ENCODE results near the gene FOLR1. TPM values are rescaled to one million over a fixed set of nuclear protein-coding genes. Genes with fewer than 3 reads are reported as not detected.

The FOLR1 gene
- total RNA-seq, 1 donor from 2014 or later, result 0.53 TPM

DNA sequence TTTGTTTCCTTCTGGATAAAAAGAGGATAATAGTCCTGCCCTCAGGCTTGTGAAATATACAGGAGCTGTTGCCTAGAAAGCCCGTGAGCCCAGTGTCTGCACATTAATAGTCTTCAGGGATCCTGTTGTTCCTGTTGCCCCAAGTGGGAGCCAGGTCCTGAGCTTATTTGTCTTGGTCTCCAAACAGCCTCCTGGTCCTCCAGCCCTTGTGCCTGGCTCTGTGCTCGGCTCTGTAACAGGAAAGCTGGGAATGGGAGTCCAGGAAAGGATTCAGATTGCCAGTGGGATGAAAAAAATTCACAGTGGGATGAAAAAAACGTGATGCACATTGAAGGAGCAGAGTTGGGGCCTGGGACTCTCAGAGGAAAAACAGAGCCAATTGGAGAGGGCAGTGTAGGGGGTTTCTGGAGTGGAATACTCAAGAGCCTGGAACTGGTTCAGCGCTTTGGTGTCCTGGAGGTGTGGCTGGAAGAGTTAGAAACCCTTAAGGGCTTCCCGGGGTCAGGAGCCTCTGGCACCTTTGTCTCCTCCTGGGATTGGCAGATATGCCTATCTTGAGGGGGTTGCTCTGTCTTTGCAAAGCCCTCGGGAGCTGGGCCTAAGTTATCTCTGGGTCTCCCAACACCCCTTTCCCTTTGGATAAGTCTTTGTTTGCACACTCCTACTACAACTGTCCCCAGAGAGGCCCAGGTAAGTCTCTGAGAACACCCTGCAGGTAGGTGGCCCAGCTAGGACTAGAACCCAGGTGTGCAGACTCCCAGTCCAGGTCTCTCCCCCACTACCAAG, 30.4 kb downstream of the FOLR1 start:
- Histone ChIP-seq H3K27me3 (ENCODE audit: control insufficient read depth, insufficient read depth, low read length) (no peaks in the 10 kb centered on the region), H3K4me3 (ENCODE audit: low read depth, low read length) (peak overlapping the region; percentile 66), H3K36me3 (ENCODE audit: control insufficient read depth, insufficient read depth, low read length) (peaks cover 2% of the 10 kb centered on the region)
- TF ChIP-seq, protein P1, sequence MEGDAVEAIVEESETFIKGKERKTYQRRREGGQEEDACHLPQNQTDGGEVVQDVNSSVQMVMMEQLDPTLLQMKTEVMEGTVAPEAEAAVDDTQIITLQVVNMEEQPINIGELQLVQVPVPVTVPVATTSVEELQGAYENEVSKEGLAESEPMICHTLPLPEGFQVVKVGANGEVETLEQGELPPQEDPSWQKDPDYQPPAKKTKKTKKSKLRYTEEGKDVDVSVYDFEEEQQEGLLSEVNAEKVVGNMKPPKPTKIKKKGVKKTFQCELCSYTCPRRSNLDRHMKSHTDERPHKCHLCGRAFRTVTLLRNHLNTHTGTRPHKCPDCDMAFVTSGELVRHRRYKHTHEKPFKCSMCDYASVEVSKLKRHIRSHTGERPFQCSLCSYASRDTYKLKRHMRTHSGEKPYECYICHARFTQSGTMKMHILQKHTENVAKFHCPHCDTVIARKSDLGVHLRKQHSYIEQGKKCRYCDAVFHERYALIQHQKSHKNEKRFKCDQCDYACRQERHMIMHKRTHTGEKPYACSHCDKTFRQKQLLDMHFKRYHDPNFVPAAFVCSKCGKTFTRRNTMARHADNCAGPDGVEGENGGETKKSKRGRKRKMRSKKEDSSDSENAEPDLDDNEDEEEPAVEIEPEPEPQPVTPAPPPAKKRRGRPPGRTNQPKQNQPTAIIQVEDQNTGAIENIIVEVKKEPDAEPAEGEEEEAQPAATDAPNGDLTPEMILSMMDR (IDR thresholded peaks at IDR 0.05; ENCODE audit: insufficient read depth, low read length, severe bottlenecking), result no peak
- DNase-seq (ENCODE audit: low read depth), result no peak
- no peak for FAIRE-seq

DNA sequence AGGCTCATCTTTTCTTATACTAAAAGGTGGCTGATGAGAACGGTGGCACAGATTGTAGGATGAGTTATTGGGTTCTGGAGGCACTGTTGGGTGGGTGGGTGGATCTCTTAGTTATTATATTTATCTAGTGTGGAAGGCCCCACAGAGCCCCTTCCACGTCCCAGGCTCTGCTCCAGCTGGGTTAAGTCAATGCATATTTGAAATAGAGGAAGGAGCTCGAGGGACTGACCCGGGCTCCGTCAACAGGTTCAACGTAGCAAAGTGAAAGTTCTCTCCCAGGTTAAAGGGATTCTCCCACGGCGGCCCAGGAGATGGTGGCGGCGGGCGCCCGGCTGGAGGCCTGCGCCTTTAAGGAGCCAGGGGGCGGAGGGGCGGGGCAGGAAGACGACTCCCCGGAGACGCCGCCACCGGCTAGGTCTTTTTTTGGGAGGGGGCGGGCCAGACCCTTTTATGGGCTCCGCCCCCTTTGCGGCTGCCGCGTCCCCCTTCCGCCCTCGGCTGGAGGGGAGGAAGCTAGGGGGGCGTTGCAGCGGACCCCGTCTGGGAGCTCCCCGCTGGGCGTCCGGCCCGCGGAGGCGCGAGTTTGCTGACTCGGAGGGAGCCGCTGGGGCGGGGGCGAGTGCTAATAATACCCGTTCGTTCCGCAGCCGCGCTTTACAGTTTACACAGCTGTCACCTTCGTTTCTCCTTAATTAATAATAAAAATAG, 31.1 kb downstream of the FOLR1 start:
- FAIRE-seq (no peak), DNase-seq (ENCODE audit: low read depth) (peak; percentile 75)
- TF ChIP-seq, protein P1 (IDR thresholded peaks at IDR 0.05; ENCODE audit: insufficient read depth, low read length, severe bottlenecking), result peak; percentile 42
- Histone ChIP-seq H3K36me3 (ENCODE audit: control insufficient read depth, insufficient read depth, low read length) (peaks cover 7% of the 10 kb centered on the region), H3K27me3 (ENCODE audit: control insufficient read depth, insufficient read depth, low read length) (no peaks in the 10 kb centered on the region), H3K4me3 (ENCODE audit: low read depth, low read length) (peak overlapping the region; percentile 66)

DNA sequence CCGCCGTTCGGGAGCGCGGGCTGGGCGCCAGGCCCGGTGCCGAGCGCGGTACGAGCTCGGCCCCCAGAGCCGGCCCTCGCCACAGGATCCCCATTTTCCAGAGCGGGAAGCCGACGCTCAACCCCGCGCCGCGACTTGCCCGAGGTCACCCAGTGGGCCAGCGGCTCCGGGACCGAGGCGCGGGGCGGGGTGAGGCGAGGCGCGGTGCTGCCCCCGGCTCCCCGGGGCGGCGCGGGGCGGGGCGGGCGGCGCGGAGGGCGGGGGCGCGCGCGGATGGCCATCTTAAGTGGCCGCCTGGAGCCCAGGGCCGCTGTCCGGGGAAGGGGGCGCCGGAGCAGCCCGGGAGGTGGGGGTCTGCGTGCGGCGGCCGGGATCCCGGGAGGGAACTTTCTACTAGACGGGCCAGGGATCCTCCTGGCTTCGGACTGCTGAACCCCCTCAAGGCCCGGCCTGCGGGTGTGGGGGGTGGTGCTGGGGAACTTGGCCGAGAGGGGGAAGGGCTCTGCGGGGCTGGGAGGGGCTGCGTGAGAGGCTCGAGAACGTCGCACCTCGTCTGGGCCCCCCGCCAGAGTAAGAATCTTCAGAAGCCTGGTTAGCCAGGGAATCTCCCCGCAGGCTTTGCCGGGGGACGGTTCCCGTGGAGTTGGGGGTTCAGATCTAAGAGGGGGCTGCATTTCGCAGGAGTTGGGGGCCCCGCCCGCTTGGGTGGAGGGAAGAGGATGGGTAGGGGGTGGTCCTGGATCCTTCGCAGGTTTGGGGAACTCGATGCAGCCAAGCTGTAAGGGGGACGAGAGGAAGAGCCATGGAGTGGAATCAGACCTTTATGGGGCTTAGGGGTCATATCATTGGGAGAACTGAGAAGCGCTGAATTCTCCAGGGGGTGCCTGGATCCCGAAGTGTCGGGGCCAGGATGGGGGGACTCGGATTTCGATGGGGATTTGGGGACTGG, 31.9 kb downstream of the FOLR1 start:
- no peak for DNase-seq (ENCODE audit: low read depth)
- FAIRE-seq, result no peak
- H3K36me3 ChIP-seq (ENCODE audit: control insufficient read depth, insufficient read depth, low read length), result peaks cover 14% of the 10 kb centered on the region
- H3K4me3 ChIP-seq (ENCODE audit: low read depth, low read length), result peak overlapping the region; percentile 66
- no peaks in the 10 kb centered on the region for H3K27me3 ChIP-seq (ENCODE audit: control insufficient read depth, insufficient read depth, low read length)
- TF ChIP-seq, protein P1 (IDR thresholded peaks at IDR 0.05; ENCODE audit: insufficient read depth, low read length, severe bottlenecking), result no peak

DNA sequence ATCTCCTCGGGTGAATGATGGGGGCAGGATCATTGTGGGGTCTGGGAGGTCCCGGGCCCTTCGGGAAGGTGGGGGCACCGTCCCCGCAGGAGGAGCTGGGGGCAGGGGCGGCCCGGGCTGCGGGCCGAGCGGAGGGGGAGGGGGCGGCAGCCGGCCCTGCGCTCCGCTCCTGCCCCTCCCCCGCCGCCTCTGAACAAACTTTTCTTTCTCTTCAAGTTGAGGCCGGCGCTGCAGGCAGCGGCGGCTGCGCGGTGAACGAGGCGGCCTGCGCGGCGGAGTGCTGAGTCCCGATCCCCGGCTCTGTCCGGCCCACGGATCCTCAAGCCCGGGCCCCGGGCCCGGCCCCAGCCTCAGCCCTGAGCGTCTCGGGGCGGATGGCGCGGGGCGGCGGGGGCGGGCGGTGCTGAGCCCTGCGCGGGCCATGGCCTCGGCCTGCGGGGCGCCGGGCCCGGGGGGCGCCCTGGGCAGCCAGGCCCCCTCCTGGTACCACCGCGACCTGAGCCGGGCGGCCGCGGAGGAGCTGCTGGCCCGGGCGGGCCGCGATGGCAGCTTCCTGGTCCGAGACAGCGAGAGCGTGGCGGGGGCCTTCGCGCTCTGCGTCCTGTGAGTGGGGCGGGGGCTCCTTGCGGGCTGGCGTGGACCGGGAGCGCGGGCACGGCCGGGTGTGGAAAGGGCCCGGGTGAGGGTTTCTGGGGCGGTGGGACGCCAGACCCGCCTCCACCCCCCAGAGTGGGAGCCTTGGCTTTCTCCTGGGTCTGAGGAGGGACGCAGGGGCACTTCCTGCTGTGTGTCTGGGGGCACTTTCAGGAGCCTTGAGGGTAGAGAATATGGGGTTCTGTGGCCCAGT, 32.8 kb downstream of the FOLR1 start, which contains the start of gene INPPL1:
Gene INPPL1 (plus strand): TSS at position 204 of the 847 bp plus-strand sequence. CDS start 218 bp downstream, at position 422.
- DNase-seq (ENCODE audit: low read depth), result no peak
- peak within 1 kb of the TSS; percentile 66 for H3K4me3 ChIP-seq (ENCODE audit: low read depth, low read length)
- TF ChIP-seq, protein P1 (IDR thresholded peaks at IDR 0.05; ENCODE audit: insufficient read depth, low read length, severe bottlenecking), result no peak
- no peak for FAIRE-seq
- H3K27me3 ChIP-seq (ENCODE audit: control insufficient read depth, insufficient read depth, low read length), result no peaks in the 10 kb centered on the region
- H3K36me3 ChIP-seq (ENCODE audit: control insufficient read depth, insufficient read depth, low read length), result peaks cover 23% of the 10 kb centered on the region

Data from bronchial epithelial cell (primary cell).